ENCODE data around the gene TRIM51G.
"Not testable (repeated sequence)": the region's sequence is repeated elsewhere in the genome, so short reads cannot be mapped to it uniquely, and the experiment has no call there.

Gene TRIM51G

GRCh38 chr11:48983785-48984184, at the start of gene TRIM51G:
TSS of gene TRIM51G (minus strand) at chr11:48983885. CDS start at chr11:48981695, 2,190 bp downstream.
- not testable (repeated sequence) for DNase-seq

- DNase-seq = not testable (repeated sequence)
Observed at GRCh38 chr11:49028523-49028922, 44.8 kb upstream of the TRIM51G start, which contains the start of gene TRIM49B. TSS of gene TRIM49B (plus strand) at chr11:49028823. CDS start at chr11:49031600, 2,777 bp downstream.

- DNase-seq = not testable (repeated sequence)
Observed at GRCh38 chr11:48968592-48968991, 15.1 kb downstream of the TRIM51G start.

GRCh38 chr11:48955315-48956049, 28.2 kb downstream of the TRIM51G start:
- not testable (repeated sequence) for DNase-seq

- not testable (repeated sequence) for DNase-seq
Observed at GRCh38 chr11:48945796-48946195, 37.9 kb downstream of the TRIM51G start.

Measured in activated CD4-positive, alpha-beta T cell treated with anti-CD3 and anti-CD28 coated beads for 4 hours (primary cell).